ENCODE results near the gene MAPK1. TPM values are rescaled to one million over a fixed set of nuclear protein-coding genes. Genes with fewer than 3 reads are reported as not detected.
"Not testable (repeated sequence)": the region's sequence is repeated elsewhere in the genome, so short reads cannot be mapped to it uniquely, and the experiment has no call there.

Gene MAPK1
- total and polyA plus RNA-seq, 2 experiments from 2014 or later = 72.3 to 76.0 TPM

DNA sequence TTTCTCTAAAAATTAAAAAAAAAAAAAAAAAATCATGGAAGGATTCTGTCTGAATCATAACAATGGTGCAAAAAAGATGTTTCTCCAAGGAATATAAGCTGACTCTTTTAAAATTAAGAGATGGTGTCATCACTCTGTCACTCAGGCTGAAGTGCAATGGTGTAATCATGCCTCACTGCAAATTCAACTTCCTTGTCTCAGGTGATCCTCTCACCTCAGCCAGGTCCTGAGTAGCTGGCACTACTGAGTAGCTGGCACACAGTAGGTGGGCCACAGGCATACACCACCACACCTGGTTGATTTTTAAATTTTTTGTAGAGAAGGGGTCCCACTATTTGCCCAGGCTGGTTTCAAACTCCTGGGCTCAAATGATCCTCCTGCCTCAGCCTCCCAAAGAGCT lies 77.1 kb downstream of the MAPK1 start:
- TF ChIP-seq EZH2phosphoT487 (IDR thresholded peaks at IDR 0.05; ENCODE audit: insufficient read depth, low read depth) = no peak
- no peak for TF ChIP-seq EZH2 (IDR thresholded peaks at IDR 0.05; ENCODE audit: insufficient read depth, poor library complexity, severe bottlenecking)
- Histone ChIP-seq H3F3A (ENCODE audit: insufficient read depth) (peaks cover 6% of the 10 kb centered on the region), H3K79me2 (ENCODE audit: insufficient read depth) (peaks cover 46% of the 10 kb centered on the region), H3K27me3 (replicated peaks; ENCODE audit: insufficient read depth) (no peaks in the 10 kb centered on the region), H3K9ac (no peak overlapping the region), H3K9me2 (ENCODE audit: insufficient read depth) (no peaks in the 10 kb centered on the region), H2AFZ (no peak overlapping the region), H4K20me1 (ENCODE audit: insufficient read depth) (no peaks in the 10 kb centered on the region), H3K4me1 (ENCODE audit: insufficient read depth) (peaks cover 9% of the 10 kb centered on the region), H3K9me3 (ENCODE audit: low read depth) (no peaks in the 10 kb centered on the region), H3K4me2 (ENCODE audit: unreplicated experiment) (no peak overlapping the region), H3K27ac (no peak overlapping the region), H3K4me3 (no peak overlapping the region), H3K36me3 (ENCODE audit: low read depth) (peaks cover 19% of the 10 kb centered on the region)
- in situ Hi-C loops (cut with MboI) = no loop called here
- no peak for DNase-seq

DNA sequence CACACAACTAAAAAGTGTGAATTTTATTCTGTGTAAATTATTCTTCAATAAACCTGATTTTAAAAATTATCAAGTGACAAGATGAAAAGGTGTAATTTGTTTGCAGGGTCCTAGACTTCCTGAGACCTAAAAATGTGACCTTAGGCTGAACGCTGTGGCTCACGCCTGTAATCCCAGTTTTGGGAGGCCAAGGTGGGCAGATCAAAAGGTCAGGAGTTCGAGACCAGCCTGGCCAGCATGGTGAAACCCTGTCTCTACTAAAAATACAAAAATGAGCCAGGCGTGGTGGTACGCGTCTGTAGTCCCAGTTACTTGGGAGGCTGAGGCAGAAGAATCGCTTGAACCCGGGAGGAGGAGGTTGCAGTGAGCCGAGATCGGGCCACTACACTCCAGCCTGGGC lies 79.9 kb downstream of the MAPK1 start:
- H2AFZ ChIP-seq; H3K27ac ChIP-seq; H3K4me1 ChIP-seq (ENCODE audit: insufficient read depth); H3K4me3 ChIP-seq; H4K20me1 ChIP-seq (ENCODE audit: insufficient read depth); H3K9me2 ChIP-seq (ENCODE audit: insufficient read depth); H3K27me3 ChIP-seq (replicated peaks; ENCODE audit: insufficient read depth); in situ Hi-C loops (cut with MboI); H3K9me3 ChIP-seq (ENCODE audit: low read depth); DNase-seq; H3K4me2 ChIP-seq (ENCODE audit: unreplicated experiment); H3K9ac ChIP-seq; H3F3A ChIP-seq (ENCODE audit: insufficient read depth): not testable (repeated sequence)
- whole genome bisulfite sequencing, 2 experiments (ENCODE audit: low coverage in 1 of 2, low lambda C conversion rate in 2 of 2, missing lambda C conversion rate in 2 of 2) = 98 to 99% methylated on average over 10 of the region's 10 CpGs
- peaks cover 56% of the 10 kb centered on the region for H3K79me2 ChIP-seq (ENCODE audit: insufficient read depth)
- peaks cover 17% of the 10 kb centered on the region for H3K36me3 ChIP-seq (ENCODE audit: low read depth)

DNA sequence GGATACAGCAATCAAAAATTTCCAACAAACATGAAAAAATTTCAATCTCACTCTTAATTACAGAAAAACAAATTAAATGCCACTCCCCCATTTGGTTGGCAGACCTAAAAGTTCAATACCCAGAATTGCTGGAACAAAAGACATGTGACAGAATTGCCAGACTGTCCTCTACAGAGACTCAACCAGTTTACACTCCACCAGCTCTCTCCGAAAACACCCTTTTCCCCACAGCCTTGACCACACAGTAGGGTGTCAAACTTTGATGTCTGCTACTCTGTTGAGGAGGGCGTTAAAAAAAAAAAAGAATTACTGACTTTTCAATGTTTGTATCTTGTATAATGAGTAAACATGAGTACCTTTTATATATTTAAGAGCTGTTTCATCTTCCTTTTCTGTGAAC lies 87.2 kb downstream of the MAPK1 start:
- H3K27ac ChIP-seq = no peak overlapping the region
- 87 to 91% methylated on average over 2 of the region's 2 CpGs for WGBS, 2 experiments (ENCODE audit: low coverage in 1 of 2, low lambda C conversion rate in 2 of 2, missing lambda C conversion rate in 2 of 2)
- in situ Hi-C loops (cut with MboI) = no loop called here

DNA sequence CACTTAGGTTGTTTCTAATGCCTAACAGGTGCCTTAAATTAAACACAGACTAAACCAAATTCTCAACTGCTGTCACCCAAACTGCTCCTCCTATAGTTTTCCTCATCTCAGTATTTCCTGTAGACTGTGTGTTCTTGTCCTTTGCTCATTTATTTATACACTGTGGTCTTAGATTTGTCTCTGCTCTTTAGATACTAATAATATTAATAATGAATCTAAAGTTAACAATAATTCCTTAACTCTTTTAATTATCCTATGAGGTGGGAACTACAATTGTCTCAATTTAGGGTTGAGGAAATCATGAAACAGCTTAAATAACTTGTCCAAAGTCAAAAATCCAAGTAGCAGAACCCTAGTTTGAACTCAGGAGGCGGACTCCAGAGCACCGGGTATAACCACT lies 88.0 kb downstream of the MAPK1 start:
- no peaks in the 10 kb centered on the region for H3K9me3 ChIP-seq (ENCODE audit: low read depth)
- WGBS, 2 experiments (ENCODE audit: low coverage in 1 of 2, low lambda C conversion rate in 2 of 2, missing lambda C conversion rate in 2 of 2) = 49 to 56% methylated on average over 2 of the region's 2 CpGs
- TF ChIP-seq EZH2phosphoT487 (IDR thresholded peaks at IDR 0.05; ENCODE audit: insufficient read depth, low read depth) = no peak
- TF ChIP-seq EZH2 (IDR thresholded peaks at IDR 0.05; ENCODE audit: insufficient read depth, poor library complexity, severe bottlenecking) = no peak
- peaks cover 14% of the 10 kb centered on the region for H3K4me1 ChIP-seq (ENCODE audit: insufficient read depth)
- H3K79me2 ChIP-seq (ENCODE audit: insufficient read depth) = peaks cover 17% of the 10 kb centered on the region
- H3K27ac ChIP-seq = no peak overlapping the region
- peak overlapping the region; percentile 0 for H3K4me2 ChIP-seq (ENCODE audit: unreplicated experiment)
- H2AFZ ChIP-seq = no peak overlapping the region
- H3K36me3 ChIP-seq (ENCODE audit: low read depth) = no peaks in the 10 kb centered on the region; the same call in 1 of the 2 replicates
- H3F3A ChIP-seq (ENCODE audit: insufficient read depth) = peaks cover 22% of the 10 kb centered on the region; the same call in 1 of the 2 replicates
- H4K20me1 ChIP-seq (ENCODE audit: insufficient read depth) = peaks cover 6% of the 10 kb centered on the region; the same call in 1 of the 2 replicates
- in situ Hi-C loops (cut with MboI) = no loop called here
- H3K9me2 ChIP-seq (ENCODE audit: insufficient read depth) = no peaks in the 10 kb centered on the region
- no peaks in the 10 kb centered on the region for H3K27me3 ChIP-seq (replicated peaks; ENCODE audit: insufficient read depth)
- H3K9ac ChIP-seq = no peak overlapping the region
- DNase-seq = peak; percentile 32
- no peak overlapping the region for H3K4me3 ChIP-seq

More for the DNA sequence above, 87.2 kb downstream of the MAPK1 start:
- Histone ChIP-seq H3K4me1 (ENCODE audit: insufficient read depth) (peaks cover 14% of the 10 kb centered on the region), H3K79me2 (ENCODE audit: insufficient read depth) (peaks cover 23% of the 10 kb centered on the region), H3K27me3 (replicated peaks; ENCODE audit: insufficient read depth) (no peaks in the 10 kb centered on the region), H3K9ac (no peak overlapping the region), H4K20me1 (ENCODE audit: insufficient read depth) (peaks cover 6% of the 10 kb centered on the region; the same call in 1 of the 2 replicates), H3K4me2 (ENCODE audit: unreplicated experiment) (no peak overlapping the region), H3K9me2 (ENCODE audit: insufficient read depth) (no peaks in the 10 kb centered on the region), H3F3A (ENCODE audit: insufficient read depth) (peaks cover 22% of the 10 kb centered on the region; the same call in 1 of the 2 replicates), H3K9me3 (ENCODE audit: low read depth) (no peaks in the 10 kb centered on the region), H3K36me3 (ENCODE audit: low read depth) (no peaks in the 10 kb centered on the region; the same call in 1 of the 2 replicates), H3K4me3 (no peak overlapping the region), H2AFZ (no peak overlapping the region)
- TF ChIP-seq EZH2 (IDR thresholded peaks at IDR 0.05; ENCODE audit: insufficient read depth, poor library complexity, severe bottlenecking) (no peak), EZH2phosphoT487 (IDR thresholded peaks at IDR 0.05; ENCODE audit: insufficient read depth, low read depth) (no peak)
- DNase-seq = no peak
